Fibroblast of skin of left quadriceps (primary cell): ENCODE data around the gene OR52E8.

ENCODE experiments used
- DNase-seq, 2 experiments: peaks; one replicate each; pipeline ENCODE4 v3.0.0-alpha.2; 2013; ENCODE audit warnings: low read depth in 2 of 2

The OR52E8 gene

GRCh38 chr11:5808500-5809121 lies 48.9 kb downstream of the OR52E8 start, which contains the start of gene OR52N2:
OR52N2 (plus strand) TSS chr11:5808924; CDS start chr11:5820336, 11,412 bp downstream.
- DNase-seq, result peak; percentile 36 to 48

GRCh38 chr11:5807580-5807979 lies 49.9 kb downstream of the OR52E8 start:
- DNase-seq, result no peak
